Ishikawa (cell line): ENCODE data around the gene ZNF776.

ENCODE experiments used
- CEBPB ChIP-seq: IDR thresholded peaks from 2 replicates; pipeline ENCODE4 v1.6.1; 2012
- CREB1 ChIP-seq: IDR thresholded peaks from 2 replicates; pipeline ENCODE4 v1.6.1; 2012; ENCODE audit warnings: low read depth
- EGR1 ChIP-seq: IDR thresholded peaks from 2 replicates; pipeline ENCODE4 v1.6.1; 2012
- EP300 ChIP-seq: IDR thresholded peaks from 2 replicates; pipeline ENCODE4 v1.6.1; 2012; ENCODE audit warnings: borderline replicate concordance
- FOXM1 ChIP-seq: IDR thresholded peaks from 2 replicates; pipeline ENCODE4 v1.6.1; 2012; ENCODE audit warnings: low read depth, borderline replicate concordance
- MAX ChIP-seq: IDR thresholded peaks from 2 replicates; pipeline ENCODE4 v1.6.1; 2012
- NFIC ChIP-seq: IDR thresholded peaks from 2 replicates; pipeline ENCODE4 v1.6.1; 2012
- RAD21 ChIP-seq: IDR thresholded peaks from 2 replicates; pipeline ENCODE4 v1.6.1; 2012; ENCODE audit warnings: low read depth
- REST ChIP-seq: IDR thresholded peaks from 2 replicates; pipeline ENCODE4 v1.6.1; 2012; ENCODE audit warnings: low read depth, mild to moderate bottlenecking
- TAF1 ChIP-seq: IDR thresholded peaks from 2 replicates; pipeline ENCODE4 v1.6.1; 2012; ENCODE audit warnings: low read depth, mild to moderate bottlenecking
- TCF12 ChIP-seq: IDR thresholded peaks from 2 replicates; pipeline ENCODE4 v1.6.1; 2012; ENCODE audit warnings: low read depth
- TEAD4 ChIP-seq: IDR thresholded peaks from 2 replicates; pipeline ENCODE4 v1.6.1; 2012
- USF1 ChIP-seq: IDR thresholded peaks from 2 replicates; pipeline ENCODE4 v1.6.1; 2012
- YY1 ChIP-seq: IDR thresholded peaks from 2 replicates; pipeline ENCODE4 v1.6.1; 2012; ENCODE audit warnings: low read depth
- ZBTB7A ChIP-seq: IDR thresholded peaks from 2 replicates; pipeline ENCODE4 v1.6.1; 2012; ENCODE audit warnings: low read depth

ZNF776 gene

GRCh38 chr19:57769345-57770131 lies 22.9 kb downstream of the ZNF776 start, which contains the start of gene ZNF586:
ZNF586 (plus strand) TSS chr19:57769676; CDS start chr19:57769843, 167 bp downstream.
- TF ChIP-seq CEBPB: no peak
- peak; percentile 56 for TF ChIP-seq TAF1
- peak; percentile 50; the same call in 1 of the 2 replicates for TF ChIP-seq CREB1
- TF ChIP-seq TEAD4: no peak
- TF ChIP-seq TCF12: peak; percentile 1; the same call in 1 of the 2 replicates
- no peak for TF ChIP-seq RAD21
- peak; percentile 54; the same call in 1 of the 2 replicates for TF ChIP-seq EGR1
- no peak for TF ChIP-seq NFIC
- TF ChIP-seq YY1: peak; percentile 98
- no peak for TF ChIP-seq ZBTB7A
- TF ChIP-seq REST: no peak
- no peak for TF ChIP-seq FOXM1
- no peak for TF ChIP-seq EP300
- TF ChIP-seq USF1: peak; percentile 39
- peak; percentile 71 for TF ChIP-seq MAX

- TF ChIP-seq ZBTB7A: no peak
- no peak for TF ChIP-seq CEBPB
- TF ChIP-seq NFIC: no peak
- TF ChIP-seq EGR1: no peak
- no peak for TF ChIP-seq USF1
- no peak for TF ChIP-seq FOXM1
Observed at GRCh38 chr19:57771417-57771816, 24.8 kb downstream of the ZNF776 start.

- no peak for TF ChIP-seq MAX
- no peak for TF ChIP-seq CREB1
- no peak for TF ChIP-seq TEAD4
- TF ChIP-seq FOXM1: no peak
- TF ChIP-seq TCF12: no peak
- TF ChIP-seq NFIC: no peak
- no peak for TF ChIP-seq EP300
- no peak for TF ChIP-seq RAD21
- TF ChIP-seq EGR1: no peak
- no peak for TF ChIP-seq TAF1
- TF ChIP-seq ZBTB7A: no peak
- no peak for TF ChIP-seq REST
- no peak for TF ChIP-seq USF1
- TF ChIP-seq YY1: no peak
- TF ChIP-seq CEBPB: no peak
Observed at GRCh38 chr19:57773488-57773887, 26.9 kb downstream of the ZNF776 start.

- TF ChIP-seq REST: no peak
- no peak for TF ChIP-seq FOXM1
- no peak for TF ChIP-seq TEAD4
- TF ChIP-seq USF1: no peak
- no peak for TF ChIP-seq ZBTB7A
- no peak for TF ChIP-seq TCF12
- no peak for TF ChIP-seq YY1
- TF ChIP-seq EP300: no peak
- no peak for TF ChIP-seq EGR1
- no peak for TF ChIP-seq CEBPB
- no peak for TF ChIP-seq RAD21
Observed at GRCh38 chr19:57776764-57777296, 30.2 kb downstream of the ZNF776 start.
